HepG2 (cell line): ENCODE data around the gene SPRED2. TPM values are rescaled to one million over a fixed set of nuclear protein-coding genes. Genes with fewer than 3 reads are reported as not detected.

Experiments
- CEBPB ChIP-seq: IDR thresholded peaks from 2 replicates; pipeline ENCODE4 v1.6.1; 2011; ENCODE audit warnings: low read depth, low read length, improper control_type of control experiment, borderline replicate concordance
- CEBPG ChIP-seq: IDR thresholded peaks from 2 replicates; pipeline ENCODE4 v1.6.1; 2016
- FOXA3 ChIP-seq: IDR thresholded peaks from 2 replicates; pipeline ENCODE4 v1.6.1; 2016; ENCODE audit warnings: missing genetic modification reagents, missing compliant biosample characterization
- KDM5A ChIP-seq: fragments of 200-600 bp; sonication (generic); IDR thresholded peaks from 2 replicates; pipeline ENCODE4 v1.7.0; 2018; ENCODE audit warnings: antibody characterized with exemption, mild to moderate bottlenecking, low read length, borderline replicate concordance
- NR2F1 ChIP-seq, 2 experiments: fragments of 450-650 bp in 1 of 2; formaldehyde crosslinking in 1 of 2; IDR thresholded peaks; 2 replicates each; pipeline versions ENCODE4 v1.5.0 to v1.6.1; 2016 to 2020; ENCODE audit warnings: mild to moderate bottlenecking in 1 of 2, missing compliant biosample characterization in 1 of 2, missing genetic modification reagents in 1 of 2, moderate library complexity in 1 of 2
- PHF8 ChIP-seq: sonication (generic); formaldehyde crosslinking; IDR thresholded peaks from 2 replicates; pipeline ENCODE4 v1.5.0; 2020; ENCODE audit warnings: missing genetic modification reagents
- PRDM4 ChIP-seq: sonication (generic); formaldehyde crosslinking; IDR thresholded peaks from 2 replicates; pipeline ENCODE4 v1.9.0; 2021; ENCODE audit warnings: missing genetic modification reagents, borderline replicate concordance
- SNAPC2 ChIP-seq: sonication (generic); formaldehyde crosslinking; IDR thresholded peaks from 2 replicates; pipeline ENCODE4 v1.8.1; 2022; ENCODE audit warnings: mild to moderate bottlenecking, missing genetic modification reagents
- ZEB1 ChIP-seq: IDR thresholded peaks from 2 replicates; pipeline ENCODE4 v1.6.1; 2012; ENCODE audit warnings: mild to moderate bottlenecking, low read depth, inconsistent platforms; ENCODE audit not compliant: insufficient replicate concordance
- ZNF33B ChIP-seq: sonication (generic); formaldehyde crosslinking; IDR thresholded peaks from 2 replicates; pipeline ENCODE4 v1.5.1; 2020; ENCODE audit warnings: mild to moderate bottlenecking, missing genetic modification reagents
- ZNF34 ChIP-seq: sonication (generic); formaldehyde crosslinking; IDR thresholded peaks from 2 replicates; pipeline ENCODE4 v1.4.0; 2020; ENCODE audit warnings: mild to moderate bottlenecking, missing genetic modification reagents, borderline replicate concordance
- ZNF619 ChIP-seq: sonication (generic); formaldehyde crosslinking; IDR thresholded peaks from 2 replicates; pipeline ENCODE4 v1.4.0; 2020; ENCODE audit warnings: mild to moderate bottlenecking, missing genetic modification reagents
- ZNF709 ChIP-seq: sonication (generic); formaldehyde crosslinking; IDR thresholded peaks from 2 replicates; pipeline ENCODE4 v1.5.0; 2020; ENCODE audit warnings: mild to moderate bottlenecking, missing genetic modification reagents
- ZNF720 ChIP-seq: sonication (generic); formaldehyde crosslinking; IDR thresholded peaks from 2 replicates; pipeline ENCODE4 v1.4.0; 2020; ENCODE audit warnings: missing genetic modification reagents
- polyA plus RNA-seq, 8 experiments: library from polyadenylated mRNA; depleted of rRNA in 3 of 8; stranded (reverse) in 7 of 8; unstranded in 1 of 8; fragments of >200 nt; fragmentation: Illumina TruSeq in 4 of 8; extraction: Trizol in 4 of 8; gene quantifications; 2 replicates each; pipeline versions ENCODE4 v1.2.1 to v1.2.3, GENCODE V29; 2011 to 2016; ENCODE audit warnings: low read depth in 4 of 8, missing spikeins in 1 of 8, mixed read lengths in 1 of 8; ENCODE audit not compliant: insufficient read depth in 1 of 8
- total RNA-seq, 5 experiments: library from RNA; depleted of rRNA; stranded (reverse); fragments of >200 nt; fragmentation: Illumina TruSeq; extraction: Trizol; gene quantifications; 2 replicates each; pipeline ENCODE4 v1.2.3, GENCODE V29; 2016; ENCODE audit warnings: low read depth in 1 of 5

SPRED2 gene
- total and polyA plus RNA-seq, 2 of the 13 experiments (the other 11 are each of a cell fraction or from before 2014, with no cell fraction given), result 13.0 to 37.0 TPM

GRCh38 chr2:65381607-65382051 lies 50.8 kb downstream of the SPRED2 start (continued):
- TF ChIP-seq ZNF33B (CRISPR knock-in tag) (no peak), ZNF34 (no peak), CEBPB (peak; percentile 86), KDM5A (no peak), ZEB1 (no peak), NR2F1 (CRISPR knock-in tag; IDR thresholded peaks at IDR 0.05) (no peak), PRDM4 (no peak), ZNF720 (CRISPR knock-in tag) (no peak), PHF8 (no peak), ZNF709 (no peak), FOXA3 (CRISPR knock-in tag) (peak; percentile 43; the same call in 1 of the 2 replicates), ZNF619 (CRISPR knock-in tag) (peak; percentile 51; the same call in 1 of the 2 replicates), CEBPG (CRISPR knock-in tag) (peak; percentile 81), SNAPC2 (CRISPR knock-in tag) (no peak)
